Stimulated activated CD8-positive, alpha-beta memory T cell treated with anti-CD3 and anti-CD28 coated beads, Interleukin-12 subunit alpha, Interleukin-12 subunit beta, amount 100 ng/mL, for 1 hour (primary cell): Measurements from ENCODE around the gene NEUROG2.
"Not testable (repeated sequence)": the region's sequence is repeated elsewhere in the genome, so short reads cannot be mapped to it uniquely, and the experiment has no call there.

Experiments used
- DNase-seq: peaks from one replicate; pipeline ENCODE4 v3.0.0-alpha.2; 2020; ENCODE audit warnings: low read depth

The NEUROG2 gene

GRCh38 chr4:112516066-112516470 lies at the start of gene NEUROG2:
Gene NEUROG2 (minus strand): TSS chr4:112516180. CDS start chr4:112515475, 705 bp downstream.
- DNase-seq, result no peak

GRCh38 chr4:112564706-112565270 lies 48.8 kb upstream of the NEUROG2 start:
- DNase-seq, result no peak

- no peak for DNase-seq
Measured at GRCh38 chr4:112563431-112564200, 47.6 kb upstream of the NEUROG2 start.

GRCh38 chr4:112562254-112562879 lies 46.4 kb upstream of the NEUROG2 start:
- DNase-seq, result no peak

- no peak for DNase-seq
Measured at GRCh38 chr4:112560084-112560483, 44.1 kb upstream of the NEUROG2 start.

GRCh38 chr4:112559053-112559452 lies 43.1 kb upstream of the NEUROG2 start:
- no peak for DNase-seq

GRCh38 chr4:112557676-112558411 lies 41.9 kb upstream of the NEUROG2 start:
- DNase-seq, result no peak

- DNase-seq, result not testable (repeated sequence)
Measured at GRCh38 chr4:112554271-112554670, 38.3 kb upstream of the NEUROG2 start.

GRCh38 chr4:112552668-112553067 lies 36.7 kb upstream of the NEUROG2 start:
- no peak for DNase-seq

- no peak for DNase-seq
Measured at GRCh38 chr4:112550728-112551127, 34.7 kb upstream of the NEUROG2 start.

GRCh38 chr4:112546476-112546875 lies 30.5 kb upstream of the NEUROG2 start:
- DNase-seq, result no peak

- no peak for DNase-seq
Measured at GRCh38 chr4:112545346-112545745, 29.4 kb upstream of the NEUROG2 start.

- no peak for DNase-seq
Measured at GRCh38 chr4:112540695-112541094, 24.7 kb upstream of the NEUROG2 start.

- DNase-seq, result no peak
Measured at GRCh38 chr4:112536123-112536522, 20.1 kb upstream of the NEUROG2 start.

- DNase-seq, result no peak
Measured at GRCh38 chr4:112532267-112532666, 16.3 kb upstream of the NEUROG2 start.

- no peak for DNase-seq
Measured at GRCh38 chr4:112531146-112531545, 15.2 kb upstream of the NEUROG2 start.

- DNase-seq, result no peak
Measured at GRCh38 chr4:112526061-112526460, 10.1 kb upstream of the NEUROG2 start.

GRCh38 chr4:112523764-112524505 lies 8.0 kb upstream of the NEUROG2 start:
- peak; percentile 52 for DNase-seq

- DNase-seq, result no peak
Measured at GRCh38 chr4:112523008-112523721, 7.2 kb upstream of the NEUROG2 start.

- DNase-seq, result not testable (repeated sequence)
Measured at GRCh38 chr4:112522431-112522830, 6.5 kb upstream of the NEUROG2 start.
